Measurements from ENCODE around the gene CAMK2G.

- TF ChIP-seq POLR2A (IDR thresholded peaks at IDR 0.05) (no peak), CTCF (IDR thresholded peaks at IDR 0.05) (peak; percentile 87 to 90 (median 88))
Observed at GRCh38 chr10:73879296-73880173, 5.2 kb upstream of the CAMK2G start.

Measured in vagina (tissue), 2 donors.